ENCODE data around the gene S100A14. TPM values are rescaled to one million over a fixed set of nuclear protein-coding genes. Genes with fewer than 3 reads are reported as not detected.

S100A14 gene
- total RNA-seq, 2 experiments from 2014 or later = not detected

DNA sequence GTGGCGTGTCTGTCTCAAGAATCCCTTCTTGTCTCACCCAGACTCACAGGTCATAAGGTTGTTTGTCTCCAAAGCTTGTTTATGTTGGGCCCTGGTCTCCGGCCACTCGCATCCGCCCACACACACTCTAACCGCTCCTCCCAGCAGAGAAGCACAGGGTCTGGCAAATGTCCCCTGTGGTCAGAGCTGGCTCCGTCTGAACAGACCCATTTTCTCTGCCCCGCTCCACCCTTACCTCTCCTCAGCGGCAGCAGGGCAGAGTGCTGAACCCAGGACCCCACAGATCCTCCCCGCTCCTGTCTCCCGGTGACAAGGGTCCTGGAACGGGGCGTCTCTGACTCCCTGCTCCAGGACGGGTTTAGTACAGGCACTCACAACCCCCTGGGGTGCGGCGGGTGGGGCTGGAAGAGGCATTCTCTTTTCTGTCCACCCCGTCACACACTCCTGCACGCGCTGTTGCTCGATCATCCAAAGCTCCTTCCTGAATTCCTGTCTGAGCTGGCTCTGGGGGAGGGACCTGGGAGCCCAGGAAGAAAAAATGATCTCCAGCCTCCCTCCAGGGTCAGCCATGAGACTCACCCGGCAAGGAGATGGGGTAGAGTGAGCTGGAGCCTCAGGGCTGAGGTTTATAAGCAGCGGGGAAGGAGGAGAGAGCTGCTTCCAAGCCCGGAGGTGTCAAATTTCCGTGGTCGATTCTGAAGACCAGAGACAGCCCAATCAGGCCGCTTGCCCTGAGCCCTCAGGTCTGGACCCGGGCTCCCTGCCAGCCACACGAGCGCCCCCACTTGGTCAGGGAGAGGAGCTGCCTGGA is 11.0 kb upstream of the S100A14 start, which contains the start of gene S100A13:
S100A13 (minus strand) TSS at position 602 of the 811 bp plus-strand sequence. CDS start 1,033 bp downstream, outside the sequence.
- ChIA-PET CTCF (interaction anchor here (0.9 to 1.3 kb wide), 3 partner anchors 8 to 117 kb away, joined by 3 to 4 read pairs (median 3); no protein-coding TSS in a partner anchor), POLR2A (no interaction called here)

DNA sequence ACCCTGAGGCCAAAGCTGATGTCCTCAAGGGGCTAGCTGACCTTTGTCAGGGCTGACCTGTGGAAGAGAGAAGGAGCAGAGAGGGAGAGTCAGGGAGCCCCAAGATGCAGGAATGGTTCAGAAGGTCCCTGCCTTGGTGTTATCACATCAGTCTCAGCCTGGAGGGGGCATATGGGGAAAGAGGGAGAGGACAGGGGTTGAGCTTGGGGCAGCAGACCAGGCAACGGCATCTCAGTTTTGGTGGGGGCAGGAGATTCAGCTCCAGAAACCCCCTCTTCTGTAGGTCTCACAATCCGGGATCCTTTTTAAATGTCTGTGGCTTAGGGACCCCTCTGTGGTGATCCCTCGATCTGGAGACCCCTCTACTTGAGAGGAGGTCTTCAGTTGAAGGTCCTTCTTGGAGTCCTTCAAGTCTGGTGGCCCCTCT is 10.4 kb upstream of the S100A14 start:
- ChIA-PET CTCF (interaction anchor here (0.9 to 1.3 kb wide), 2 partner anchors 8 to 9 kb away, joined by 3 to 4 read pairs; no protein-coding TSS in a partner anchor), POLR2A (no interaction called here)

DNA sequence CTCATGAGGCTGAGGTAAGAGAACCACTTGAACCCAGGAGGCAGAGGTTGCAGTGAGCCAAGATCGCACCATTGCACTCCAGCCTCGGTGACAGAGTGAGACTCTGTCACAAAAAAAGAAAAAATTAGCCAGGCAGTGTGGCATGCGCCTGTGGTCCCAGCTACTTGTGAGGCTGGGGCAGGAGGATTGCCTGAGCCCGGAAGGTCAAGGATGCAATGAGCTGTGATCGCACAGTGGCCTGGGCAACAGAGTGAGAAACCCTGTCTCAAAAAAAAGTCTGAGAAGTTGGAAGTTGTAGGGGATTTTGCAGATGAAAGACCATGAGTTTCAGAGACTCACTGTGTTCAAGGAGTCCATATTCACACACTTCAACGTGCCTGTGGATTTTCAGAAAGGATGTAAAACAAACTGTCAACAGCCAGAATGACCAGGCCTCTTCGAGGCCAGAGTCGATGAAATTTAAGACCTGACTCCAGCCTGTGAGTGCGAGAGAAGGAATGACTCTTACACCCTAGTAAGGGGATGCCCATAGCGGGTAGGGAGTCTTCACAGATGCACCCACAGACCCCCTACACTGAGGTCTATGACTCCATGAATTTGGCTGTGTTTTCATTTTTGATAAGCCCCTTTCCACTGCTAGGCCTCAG is 9.0 kb upstream of the S100A14 start:
- ChIA-PET CTCF (no interaction called here), POLR2A (no interaction called here)

DNA sequence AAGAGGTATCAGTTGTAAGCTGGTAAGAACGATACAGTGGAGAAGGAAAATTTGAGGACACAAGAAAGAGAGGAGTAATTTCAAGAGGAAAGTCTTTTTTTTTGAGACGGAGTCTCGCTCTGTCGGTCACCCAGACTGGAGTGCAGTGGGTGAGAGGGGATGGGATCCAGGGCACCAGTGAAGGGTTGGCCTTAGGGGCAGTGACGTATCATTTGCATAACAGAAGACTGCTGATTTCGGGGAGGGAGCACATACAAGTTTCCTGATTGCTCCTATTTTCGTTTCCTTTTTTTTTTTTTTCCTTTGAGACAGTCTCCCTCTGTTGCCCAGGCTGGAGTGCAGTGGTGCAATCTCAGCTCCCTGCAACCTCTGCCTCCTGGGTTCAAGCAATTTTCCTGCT is 7.0 kb upstream of the S100A14 start:
- CTCF ChIA-PET = interaction anchor here (1.0 to 1.6 kb wide), 2 partner anchors 11 to 112 kb away, joined by 4 read pairs; partner anchors contain the start of gene CHTOP
- POLR2A ChIA-PET = no interaction called here

DNA sequence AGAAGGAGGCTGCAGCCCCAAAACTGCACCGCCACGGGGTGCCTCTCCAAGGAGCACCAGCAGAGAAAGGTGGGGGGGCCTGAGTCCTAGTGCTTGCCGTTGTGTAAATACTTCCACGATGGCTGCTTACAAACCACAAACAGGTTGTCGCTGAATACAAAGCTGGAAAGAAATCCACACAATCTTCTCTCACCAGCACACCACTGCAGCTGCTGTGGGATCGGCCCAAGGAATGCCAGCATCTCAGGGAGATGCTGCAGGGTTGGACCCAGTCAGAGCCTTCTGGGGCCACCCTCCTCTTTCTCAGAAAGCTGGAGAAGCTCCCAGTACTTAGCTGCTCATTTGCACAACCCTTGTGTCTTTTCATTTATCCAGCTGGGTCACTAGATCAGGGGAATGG is 3.0 kb upstream of the S100A14 start:
- POLR2A ChIA-PET = no interaction called here

DNA sequence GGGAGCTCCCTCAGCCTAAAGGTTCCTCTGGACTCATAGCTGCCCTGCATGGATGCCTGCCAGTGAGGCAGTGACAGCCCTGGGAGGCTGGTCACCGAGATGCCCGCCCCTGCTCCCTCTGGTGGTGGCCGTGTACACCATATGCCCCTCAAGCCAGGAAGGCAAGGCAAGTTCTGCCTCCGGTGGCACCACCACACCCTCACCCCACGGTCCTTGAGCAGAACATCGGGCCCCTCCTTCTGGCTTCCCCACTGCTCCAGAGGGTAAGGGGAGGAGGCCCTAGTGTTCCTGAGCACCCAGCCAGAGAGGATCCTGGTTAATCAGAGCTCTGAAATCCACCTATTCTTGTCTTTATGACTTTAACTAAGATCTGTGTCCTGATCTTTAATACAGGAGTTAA is 1.5 kb upstream of the S100A14 start:
- ChIA-PET CTCF (interaction anchor here (1.8 kb wide), 1 partner anchor 10 kb away, joined by 4 read pairs; the partner anchor contains the start of gene S100A13), POLR2A (no interaction called here)

More for the DNA sequence above, 3.0 kb upstream of the S100A14 start:
- CTCF ChIA-PET = interaction anchor here (1.1 to 1.8 kb wide), 2 partner anchors 8 to 47 kb away, joined by 3 to 4 read pairs; partner anchors contain the start of gene S100A13

DNA sequence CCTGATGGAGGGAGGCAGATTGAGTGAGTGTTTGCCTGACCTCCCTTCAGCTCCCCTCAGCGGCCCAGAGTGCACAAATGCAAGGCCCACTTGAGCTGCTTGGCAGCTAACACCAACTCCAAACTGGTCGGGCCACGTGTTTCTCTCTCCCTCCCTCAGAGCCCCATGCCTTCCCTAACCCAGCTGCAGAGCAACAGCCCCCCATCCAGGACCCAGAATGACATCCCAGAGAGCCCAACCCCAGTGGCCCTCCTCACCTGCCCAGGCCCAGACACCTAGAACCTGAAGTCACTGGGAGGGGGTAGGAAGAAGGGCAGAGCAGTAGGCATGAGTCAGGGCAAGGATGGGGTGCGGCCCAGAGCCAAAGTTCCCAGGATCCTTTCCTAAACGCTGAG is 789 bp upstream of the S100A14 start:
- ChIA-PET POLR2A (no interaction called here), CTCF (no interaction called here)

DNA sequence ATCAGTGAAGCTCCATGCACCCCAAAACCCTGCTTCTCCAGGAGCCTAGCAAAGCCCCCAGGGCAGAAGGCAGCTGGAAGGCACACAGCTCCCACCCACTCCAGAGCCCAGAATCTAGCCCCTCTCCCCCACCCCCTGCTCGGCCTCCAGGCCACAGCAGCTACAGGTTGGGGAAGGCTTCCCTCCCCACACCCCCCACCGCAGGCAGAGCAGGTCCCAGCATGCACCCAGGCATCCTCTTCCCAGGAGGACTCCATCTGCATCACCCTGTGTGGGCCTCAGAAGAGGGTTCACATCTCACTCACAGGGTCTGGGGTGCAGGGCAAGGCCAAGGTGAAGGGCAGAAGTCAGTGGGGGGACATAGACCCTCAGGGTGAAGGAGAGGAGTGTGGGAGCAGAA is 719 bp downstream of the S100A14 start:
- ChIA-PET POLR2A (interaction anchor here (1.2 kb wide), 1 partner anchor 18 kb away, joined by 3 read pairs; the partner anchor contains the start of gene CHTOP), CTCF (no interaction called here)

DNA sequence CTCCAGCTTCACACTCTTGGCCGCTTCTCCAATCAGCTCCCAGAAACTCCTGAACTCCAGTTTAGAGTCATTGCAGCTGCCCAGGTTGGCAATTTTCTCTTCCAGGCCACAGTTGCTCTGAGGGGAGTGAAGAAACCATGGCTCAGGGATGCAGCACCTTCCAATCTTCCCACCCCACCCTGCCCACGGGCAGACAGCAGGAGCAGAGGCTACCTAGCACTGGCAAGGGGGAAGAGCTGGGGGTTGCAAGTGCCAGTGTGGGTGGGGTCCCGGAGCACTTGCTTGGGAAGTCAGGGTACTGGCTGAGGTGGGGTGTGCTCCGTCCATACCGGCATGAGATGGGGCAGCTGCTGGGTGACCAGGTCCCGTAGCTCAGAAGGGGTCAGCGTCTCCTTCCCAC is 1.2 kb downstream of the S100A14 start:
- CTCF ChIA-PET = no interaction called here
- POLR2A ChIA-PET = no interaction called here

DNA sequence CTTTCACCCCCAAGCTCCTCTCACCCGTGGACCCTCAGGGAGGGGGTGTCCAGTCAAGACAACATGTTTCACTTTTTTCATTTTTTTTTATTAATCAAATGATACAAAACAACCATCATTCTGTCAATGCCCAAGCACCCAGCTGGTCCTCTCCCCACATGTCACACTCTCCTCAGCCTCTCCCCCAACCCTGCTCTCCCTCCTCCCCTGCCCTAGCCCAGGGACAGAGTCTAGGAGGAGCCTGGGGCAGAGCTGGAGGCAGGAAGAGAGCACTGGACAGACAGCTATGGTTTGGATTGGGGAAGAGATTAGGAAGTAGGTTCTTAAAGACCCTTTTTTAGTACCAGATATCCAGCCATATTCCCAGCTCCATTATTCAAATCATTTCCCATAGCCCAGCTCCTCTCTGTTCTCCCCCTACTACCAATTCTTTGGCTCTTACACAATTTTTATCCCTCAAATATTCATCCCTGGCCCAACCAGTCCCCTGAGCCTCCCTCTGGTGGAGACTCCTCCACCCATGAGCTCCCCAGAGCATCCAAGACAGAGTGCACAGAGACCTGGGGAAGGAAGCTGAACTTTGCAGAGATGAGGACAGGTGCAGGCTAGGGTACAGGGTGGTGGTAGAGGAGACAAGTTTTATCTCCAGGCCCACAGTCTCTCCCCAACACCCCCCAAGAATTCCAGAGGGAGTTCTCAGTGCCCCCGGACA is 1.8 kb downstream of the S100A14 start:
- ChIA-PET POLR2A (no interaction called here), CTCF (no interaction called here)

DNA sequence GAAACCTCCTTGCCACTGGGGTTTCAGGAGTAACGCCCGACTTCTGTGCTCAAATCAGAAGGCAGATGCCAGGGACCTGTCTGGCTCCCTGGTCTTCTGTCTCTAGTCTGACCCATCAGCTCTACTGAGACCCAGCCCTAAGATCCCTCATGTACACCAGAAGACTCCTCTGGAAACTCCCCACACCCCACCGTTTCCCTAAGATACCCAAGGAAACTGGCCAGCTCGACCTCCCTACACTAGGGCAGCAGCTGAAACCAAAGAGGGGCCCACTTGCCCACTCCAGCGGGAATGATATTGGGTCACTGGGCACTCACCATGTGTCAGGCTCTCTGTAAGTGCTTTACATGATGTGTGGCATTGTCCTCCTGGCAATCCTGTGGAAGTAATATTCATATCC is 2.7 kb downstream of the S100A14 start:
- CTCF ChIA-PET = no interaction called here
- POLR2A ChIA-PET = no interaction called here

DNA sequence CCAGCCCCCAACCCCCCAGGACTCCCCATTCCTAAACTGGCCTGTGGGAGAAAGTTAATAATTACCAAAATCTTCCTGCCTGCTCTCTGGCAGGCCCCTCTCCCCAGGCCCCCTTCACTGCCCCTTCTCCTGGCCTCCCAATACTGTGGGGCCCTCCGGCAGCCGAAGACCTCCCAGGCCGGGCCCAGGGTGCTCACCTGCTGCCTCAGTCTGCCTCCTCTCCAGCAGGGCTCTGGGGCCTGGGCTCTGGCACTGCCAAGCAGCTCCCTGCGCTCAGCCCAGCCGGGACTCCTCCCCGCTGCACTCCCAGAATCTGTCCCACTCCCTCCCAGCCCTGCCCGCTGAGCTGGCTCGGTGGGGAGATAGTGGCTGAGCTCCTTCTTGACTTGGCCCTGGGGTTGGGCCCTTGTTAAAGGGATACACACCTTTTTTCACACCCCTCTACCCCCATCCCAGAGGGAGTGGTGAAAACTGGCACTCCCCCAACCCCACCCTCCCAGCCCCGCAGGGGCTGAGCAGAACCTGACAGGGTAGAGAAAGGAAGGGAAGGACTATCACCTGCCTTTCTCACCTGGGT is 3.3 kb downstream of the S100A14 start, which contains the start of gene S100A16:
S100A16 (minus strand) TSS at position 383 of the 577 bp plus-strand sequence. CDS start 4,986 bp downstream, outside the sequence.
- ChIA-PET POLR2A (no interaction called here), CTCF (no interaction called here)

DNA sequence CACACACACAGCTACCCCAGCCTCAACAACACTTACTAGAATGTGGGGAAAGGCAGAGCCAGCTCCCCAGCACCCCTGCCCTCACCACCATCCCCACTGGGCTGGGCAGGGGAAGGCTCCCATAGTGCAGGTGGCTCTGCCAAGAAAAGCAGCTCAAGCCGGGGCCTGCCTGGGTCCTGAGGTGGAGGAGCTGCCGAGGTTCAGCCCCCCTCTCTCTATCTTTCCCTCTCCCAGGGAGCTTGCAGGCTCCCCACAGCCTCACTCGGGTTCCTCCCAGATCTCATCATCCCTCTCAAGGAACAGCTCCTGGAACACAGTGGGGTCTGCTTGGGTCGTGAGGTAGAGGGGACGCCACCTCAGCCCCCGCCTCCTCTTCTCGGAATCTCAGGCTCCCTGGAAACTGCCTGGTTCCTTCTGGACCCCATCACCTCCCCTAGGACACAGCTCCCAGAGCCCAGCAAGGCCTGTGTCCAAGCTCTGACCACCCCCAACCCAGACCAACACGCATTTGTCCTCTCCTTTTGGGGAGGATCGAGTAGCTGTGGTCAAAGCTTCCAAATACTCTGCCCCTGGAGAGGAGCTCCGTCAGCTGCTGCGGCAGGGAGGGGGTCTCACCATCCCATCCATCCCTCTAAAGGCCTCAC is 3.9 kb downstream of the S100A14 start:
- POLR2A ChIA-PET = no interaction called here
- CTCF ChIA-PET = interaction anchor here (1.3 kb wide), 1 partner anchor 10 kb away, joined by 4 read pairs; no protein-coding TSS in a partner anchor

DNA sequence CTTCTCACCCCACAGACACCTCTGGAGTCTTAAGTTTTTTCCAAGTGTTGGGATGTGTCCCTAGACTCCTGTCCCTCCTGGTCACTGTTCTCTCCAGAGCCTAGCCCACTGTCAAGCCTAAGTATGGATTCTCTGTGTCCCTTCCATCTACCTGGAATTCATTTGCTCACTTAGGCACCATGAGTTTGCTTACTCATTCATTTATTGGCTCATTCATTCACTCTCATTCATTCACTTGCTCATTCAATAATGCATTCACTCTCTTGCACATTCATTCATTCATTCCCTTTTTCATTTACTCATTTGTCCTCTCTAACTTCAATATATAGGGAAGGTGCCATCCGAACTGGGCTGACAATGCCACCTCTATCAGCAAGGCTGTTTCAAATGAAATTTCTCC is 4.8 kb downstream of the S100A14 start:
- POLR2A ChIA-PET = no interaction called here
- CTCF ChIA-PET = interaction anchor here (1.3 kb wide), 1 partner anchor 11 kb away, joined by 4 read pairs; no protein-coding TSS in a partner anchor

DNA sequence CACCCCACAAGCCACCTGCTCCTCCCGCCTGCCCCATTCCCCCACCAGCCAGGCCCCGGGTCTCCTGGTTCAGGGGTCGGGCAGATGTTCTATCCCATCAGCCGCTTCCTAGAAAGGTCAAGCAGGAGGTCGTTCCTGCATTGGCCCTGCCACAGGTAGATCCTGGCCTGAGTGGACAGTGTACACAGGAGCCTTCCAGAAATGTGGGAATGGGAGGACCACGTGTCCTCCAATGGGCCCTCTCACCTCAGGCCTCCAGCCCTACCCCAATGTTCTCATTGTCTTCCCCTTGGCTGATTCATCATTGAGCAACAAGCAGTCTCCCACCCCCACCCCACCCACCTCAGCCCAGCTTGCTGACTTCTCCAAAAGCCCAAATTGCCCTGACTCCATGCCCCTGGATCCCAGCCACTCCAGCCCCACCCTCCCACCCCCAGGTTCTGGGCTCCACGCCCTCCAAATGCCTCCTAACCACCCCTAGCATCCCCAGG is 5.3 kb downstream of the S100A14 start:
- ChIA-PET CTCF (no interaction called here), POLR2A (no interaction called here)

DNA sequence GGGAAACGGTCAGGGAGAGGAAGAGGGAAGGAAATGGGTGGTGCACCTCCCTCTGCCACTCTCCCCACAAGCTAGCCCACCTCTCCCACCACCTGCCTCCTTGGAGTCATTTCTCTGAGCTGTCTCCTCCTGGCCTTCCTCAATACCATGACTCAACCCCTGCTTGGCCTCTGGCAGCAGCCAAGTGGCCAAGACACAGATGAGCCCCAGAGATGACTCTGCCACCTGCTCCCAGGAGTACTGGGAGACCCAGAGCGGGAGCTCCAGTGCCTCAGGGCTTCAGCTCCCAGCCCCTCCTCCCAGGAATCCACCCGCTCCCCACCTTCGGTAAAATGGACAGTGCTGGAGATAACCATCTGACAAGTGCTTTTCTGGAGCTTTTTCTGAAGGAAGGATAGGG is 5.8 kb downstream of the S100A14 start:
- CTCF ChIA-PET = no interaction called here
- POLR2A ChIA-PET = no interaction called here

DNA sequence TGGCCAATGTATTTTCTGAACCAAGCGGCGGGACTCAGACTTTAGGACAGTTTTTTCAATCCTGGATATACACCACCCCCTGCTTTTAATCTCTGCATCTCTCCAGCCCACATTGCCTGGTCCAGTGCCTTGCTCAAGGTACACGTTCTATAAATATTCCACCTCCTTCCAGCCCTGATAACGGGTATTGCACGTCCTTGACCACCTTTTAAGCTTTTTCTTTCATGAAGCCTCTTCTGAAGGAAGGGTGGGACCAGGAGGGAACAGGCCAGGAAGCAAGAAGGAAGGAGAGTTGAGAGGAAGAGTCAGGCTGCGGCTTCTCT is 6.6 kb downstream of the S100A14 start:
- POLR2A ChIA-PET = no interaction called here
- CTCF ChIA-PET = no interaction called here

DNA sequence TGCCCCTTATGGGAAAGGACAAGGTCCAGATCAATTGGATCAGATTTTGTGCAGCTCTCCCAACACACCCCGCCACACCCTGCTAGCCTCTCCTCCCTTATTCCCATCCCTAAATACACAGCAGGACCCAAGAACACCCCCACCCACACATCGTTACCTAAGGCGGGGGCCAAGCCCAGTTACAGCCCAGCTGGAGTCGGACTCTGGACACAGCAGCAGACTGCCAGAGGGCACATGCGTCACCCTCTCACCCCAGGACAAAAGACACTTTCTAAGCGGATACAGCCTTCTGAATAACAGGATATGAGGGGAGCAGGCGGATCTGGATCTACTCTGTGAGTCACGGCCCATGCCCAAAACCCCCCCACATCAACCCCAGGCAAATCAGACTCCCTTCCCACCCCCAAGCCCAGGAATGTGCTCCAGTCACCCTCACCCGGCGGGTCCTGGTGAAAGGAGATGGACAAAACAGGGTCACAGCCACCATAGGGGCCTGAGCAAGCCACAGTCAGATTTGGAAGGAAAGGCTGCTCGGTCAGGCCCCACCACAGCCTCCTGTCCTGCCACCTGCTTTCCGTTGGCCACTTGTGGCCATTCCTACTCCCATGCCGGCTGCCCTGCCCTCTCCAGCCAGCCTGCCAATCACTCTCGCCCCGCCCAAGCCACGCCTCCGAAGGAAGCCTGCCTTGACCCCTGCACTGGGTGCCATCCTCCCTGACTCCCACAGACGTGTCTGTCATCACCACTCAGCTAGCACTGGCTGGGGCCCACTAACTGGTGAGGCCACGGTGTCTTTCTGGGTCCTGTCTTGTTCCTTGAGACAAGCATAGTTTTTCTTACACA is 7.2 kb downstream of the S100A14 start:
- POLR2A ChIA-PET = no interaction called here
- CTCF ChIA-PET = no interaction called here
